ENCODE data around the gene KRT76.
"Not testable (repeated sequence)": the region's sequence is repeated elsewhere in the genome, so short reads cannot be mapped to it uniquely, and the experiment has no call there.

The KRT76 gene

GRCh38 chr12:52797529-52797894 is 20.4 kb upstream of the KRT76 start:
- in situ Hi-C loops (cut with HindIII; ENCODE audit: low sequenced_read_pairs): no loop called here
- no peak for TF ChIP-seq CTCF (IDR thresholded peaks at IDR 0.05; ENCODE audit: low read depth, low read length, missing control alignments)
- no peak for DNase-seq (ENCODE audit: low read depth)
- no peak overlapping the region for H3K4me3 ChIP-seq (ENCODE audit: low read depth, low read length)

- no peak for TF ChIP-seq CTCF (IDR thresholded peaks at IDR 0.05; ENCODE audit: low read depth, low read length, missing control alignments)
- in situ Hi-C loops (cut with HindIII; ENCODE audit: low sequenced_read_pairs): no loop called here
- no peak overlapping the region for H3K4me3 ChIP-seq (ENCODE audit: low read depth, low read length)
- no peak for DNase-seq (ENCODE audit: low read depth)
These were observed 19.8 kb upstream of the KRT76 start for GRCh38 chr12:52796839-52797528.

GRCh38 chr12:52796429-52796794 is 19.3 kb upstream of the KRT76 start:
- no peak overlapping the region for H3K4me3 ChIP-seq (ENCODE audit: low read depth, low read length)

GRCh38 chr12:52795694-52796428 is 18.7 kb upstream of the KRT76 start, which contains the start of gene KRT3:
KRT3 (minus strand) TSS chr12:52796117; CDS start chr12:52796042, 75 bp downstream.
- DNase-seq (ENCODE audit: low read depth): no peak
- in situ Hi-C loops (cut with HindIII; ENCODE audit: low sequenced_read_pairs): no loop called here
- no peak for TF ChIP-seq CTCF (IDR thresholded peaks at IDR 0.05; ENCODE audit: low read depth, low read length, missing control alignments)
- no peak within 1 kb of the TSS for H3K4me3 ChIP-seq (ENCODE audit: low read depth, low read length)

More at GRCh38 chr12:52796429-52796794, 19.3 kb upstream of the KRT76 start:
- TF ChIP-seq CTCF (IDR thresholded peaks at IDR 0.05; ENCODE audit: low read depth, low read length, missing control alignments): no peak
- in situ Hi-C loops (cut with HindIII; ENCODE audit: low sequenced_read_pairs): no loop called here
- no peak for DNase-seq (ENCODE audit: low read depth)

GRCh38 chr12:52795332-52795674 is 18.2 kb upstream of the KRT76 start:
- H3K4me3 ChIP-seq (ENCODE audit: low read depth, low read length); DNase-seq (ENCODE audit: low read depth); in situ Hi-C loops (cut with HindIII; ENCODE audit: low sequenced_read_pairs): not testable (repeated sequence)

- no peak overlapping the region for H3K4me3 ChIP-seq (ENCODE audit: low read depth, low read length)
- DNase-seq (ENCODE audit: low read depth): no peak
- TF ChIP-seq CTCF (IDR thresholded peaks at IDR 0.05; ENCODE audit: low read depth, low read length, missing control alignments): no peak
- in situ Hi-C loops (cut with HindIII; ENCODE audit: low sequenced_read_pairs): no loop called here
These were observed 17.6 kb upstream of the KRT76 start for GRCh38 chr12:52794479-52795331.
